H1 (cell line): ENCODE results near the gene TOMM7. TPM values are rescaled to one million over a fixed set of nuclear protein-coding genes. Genes with fewer than 3 reads are reported as not detected.
A peak's percentile ranks its signal among the peaks of the same experiment; 100 is the strongest.

Source experiments
- BACH1 ChIP-seq: IDR thresholded peaks from 2 replicates; pipeline ENCODE4 v1.6.1; 2012; ENCODE audit warnings: low read length, improper control_type of control experiment
- BCL11A ChIP-seq, 2 experiments: IDR thresholded peaks; one replicate each; pipeline ENCODE4 v1.6.1; 2011; ENCODE audit warnings: low read depth in 2 of 2, low read length in 2 of 2, mild to moderate bottlenecking in 2 of 2
- CHD1 ChIP-seq: IDR thresholded peaks from 2 replicates; pipeline ENCODE4 v1.6.1; 2012; ENCODE audit warnings: low read depth, low read length, improper control_type of control experiment
- CHD7 ChIP-seq: fragments of 300-600 bp; sonication (generic); IDR thresholded peaks from 2 replicates; pipeline ENCODE4 v1.7.1; 2012; ENCODE audit warnings: low read length, moderate library complexity, mild to moderate bottlenecking, inconsistent platforms; ENCODE audit not compliant: insufficient replicate concordance
- HDAC2 ChIP-seq, 2 experiments: fragments of 300-600 bp in 1 of 2; sonication (generic) in 1 of 2; IDR thresholded peaks; 2 replicates each; pipeline ENCODE4 v1.6.1; 2011 to 2012; ENCODE audit warnings: low read depth in 2 of 2, low read length in 2 of 2, mild to moderate bottlenecking in 2 of 2, moderate library complexity in 2 of 2, borderline replicate concordance in 1 of 2, inconsistent platforms in 1 of 2
- SIN3A ChIP-seq, 2 experiments: IDR thresholded peaks in 1 of 2; conservative IDR thresholded peaks in 1 of 2; 2 replicates each; pipeline ENCODE4 v1.6.1; 2011 to 2012; ENCODE audit warnings: low read length in 2 of 2, improper control_type of control experiment in 1 of 2, low read depth in 1 of 2, mild to moderate bottlenecking in 1 of 2
- SIRT6 ChIP-seq: IDR thresholded peaks from one replicate; pipeline ENCODE4 v1.7.1; 2012; ENCODE audit warnings: low read length, inconsistent platforms
- SP4 ChIP-seq: IDR thresholded peaks from 2 replicates; pipeline ENCODE4 v1.6.1; 2012; ENCODE audit warnings: low read length, inconsistent platforms
- TBP ChIP-seq: IDR thresholded peaks from 2 replicates; pipeline ENCODE4 v1.6.1; 2011; ENCODE audit warnings: low read depth, low read length, improper control_type of control experiment
- polyA plus RNA-seq, 7 experiments: library from polyadenylated mRNA; depleted of rRNA in 3 of 7; stranded (reverse) in 5 of 7; unstranded in 2 of 7; fragments of >200 nt in 5 of 7; fragments of 200-250 nt in 2 of 7; gene quantifications; 1 replicate in 5 of 7; 2 replicates in 1 of 7; 4 replicates in 1 of 7; pipeline versions ENCODE4 v1.2.1 to v1.2.3, GENCODE V29; 2011 to 2013; ENCODE audit warnings: missing spikeins in 2 of 7, mixed read lengths in 2 of 7
- total RNA-seq: library from RNA; stranded (reverse); fragmentation: NEBNext Ultra II Directional; extraction: Animal tissue kit (Norgen Biotek cat#: 25700); gene quantifications from 2 replicates; pipeline ENCODE4 v1.2.1, GENCODE V29; 2021
- TF ChIP-seq, protein P1 (sequence below): IDR thresholded peaks from 2 replicates; pipeline ENCODE4 v1.6.1; 2011; ENCODE audit warnings: low read length, improper control_type of control experiment

The TOMM7 gene
- total and polyA plus RNA-seq, 2 of the 8 experiments (the other 6 are each of a cell fraction or from before 2014, with no cell fraction given), result 389 to 508 TPM

DNA sequence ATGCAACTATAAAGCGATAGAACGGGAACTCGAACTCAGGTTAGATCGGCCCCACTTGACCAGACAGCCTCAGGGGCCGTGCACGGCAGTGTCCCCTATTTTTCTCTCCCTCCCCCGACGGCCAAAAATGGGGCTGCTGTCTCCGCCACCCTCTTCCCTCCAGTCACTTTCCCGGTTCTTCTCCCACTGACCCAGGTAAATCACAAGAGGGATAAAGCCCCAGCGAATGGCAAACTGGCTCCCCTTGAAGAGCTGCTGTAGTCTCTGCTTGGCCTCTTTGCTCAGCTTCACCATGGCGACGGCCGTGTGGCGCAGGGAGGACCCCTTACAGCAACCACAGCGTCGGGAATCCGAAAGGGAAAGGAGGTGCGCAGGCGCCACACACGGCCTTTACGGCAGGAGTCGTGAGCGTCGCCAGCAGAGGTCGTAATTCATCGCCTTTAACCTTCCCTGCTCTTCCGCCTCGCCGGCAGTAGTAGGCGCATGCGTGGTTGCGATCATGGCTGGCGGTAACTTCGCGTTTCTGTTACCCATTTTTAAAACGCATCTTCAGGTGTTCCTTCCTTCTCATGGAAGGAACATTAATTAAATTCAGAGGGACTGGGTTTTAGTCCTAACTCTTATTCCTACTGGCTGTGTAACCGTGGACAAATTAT, at the start of gene TOMM7 (continued):
- no peak for TF ChIP-seq CHD7
- no peak for TF ChIP-seq SIRT6
- no peak for TF ChIP-seq SP4
- peak; percentile 63 to 72; a peak in 2 of 4 replicates for TF ChIP-seq SIN3A (conservative IDR thresholded peaks at IDR 0.05 in 1 of 2, IDR thresholded peaks at IDR 0.05 in 1 of 2; ENCODE audit: low read depth in 1 of 2, low read length in 2 of 2)
- TF ChIP-seq CHD1, result no peak
- TF ChIP-seq TBP, result peak; percentile 94
- no peak for TF ChIP-seq BACH1
- no peak for TF ChIP-seq BCL11A (IDR thresholded peaks at IDR 0.05; ENCODE audit: low read depth in 2 of 2, low read length in 2 of 2)
- no peak for TF ChIP-seq HDAC2 (IDR thresholded peaks at IDR 0.05; ENCODE audit: borderline replicate concordance in 1 of 2, low read depth in 2 of 2, low read length in 2 of 2)
- TF ChIP-seq, protein P1, sequence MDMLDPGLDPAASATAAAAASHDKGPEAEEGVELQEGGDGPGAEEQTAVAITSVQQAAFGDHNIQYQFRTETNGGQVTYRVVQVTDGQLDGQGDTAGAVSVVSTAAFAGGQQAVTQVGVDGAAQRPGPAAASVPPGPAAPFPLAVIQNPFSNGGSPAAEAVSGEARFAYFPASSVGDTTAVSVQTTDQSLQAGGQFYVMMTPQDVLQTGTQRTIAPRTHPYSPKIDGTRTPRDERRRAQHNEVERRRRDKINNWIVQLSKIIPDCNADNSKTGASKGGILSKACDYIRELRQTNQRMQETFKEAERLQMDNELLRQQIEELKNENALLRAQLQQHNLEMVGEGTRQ, result no peak
